NCI-H1417 treated with DMSO at 0.1 percent for 48 hours (cell line): ENCODE results near the gene CTSE.

Source experiments
- DNase-seq: peaks from one replicate; lab custom pipeline; 2025; lab: John Stamatoyannopoulos, UW

Gene CTSE

GRCh38 chr1:206049919-206050600 is 26.4 kb upstream of the CTSE start:
- DNase-seq, result no peak

DNA sequence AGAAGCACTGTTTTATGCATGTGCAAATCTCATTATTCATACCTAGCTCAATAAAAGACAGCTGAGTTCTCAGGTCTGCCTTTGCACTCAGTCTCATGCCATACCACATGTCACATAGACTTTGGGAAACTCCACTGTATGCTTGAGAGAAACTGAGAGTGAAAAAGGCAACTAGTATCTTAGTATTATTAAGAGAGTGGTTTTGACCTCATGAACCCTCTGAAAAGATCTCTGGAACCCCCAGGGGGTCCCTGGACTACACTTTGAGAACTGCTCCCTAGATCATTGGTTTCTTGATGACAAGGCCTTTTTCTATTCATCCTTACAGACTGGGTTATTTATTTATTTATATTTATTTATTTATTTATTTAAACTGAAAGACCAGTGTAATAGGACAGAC is 25.6 kb upstream of the CTSE start:
- no peak for DNase-seq

DNA sequence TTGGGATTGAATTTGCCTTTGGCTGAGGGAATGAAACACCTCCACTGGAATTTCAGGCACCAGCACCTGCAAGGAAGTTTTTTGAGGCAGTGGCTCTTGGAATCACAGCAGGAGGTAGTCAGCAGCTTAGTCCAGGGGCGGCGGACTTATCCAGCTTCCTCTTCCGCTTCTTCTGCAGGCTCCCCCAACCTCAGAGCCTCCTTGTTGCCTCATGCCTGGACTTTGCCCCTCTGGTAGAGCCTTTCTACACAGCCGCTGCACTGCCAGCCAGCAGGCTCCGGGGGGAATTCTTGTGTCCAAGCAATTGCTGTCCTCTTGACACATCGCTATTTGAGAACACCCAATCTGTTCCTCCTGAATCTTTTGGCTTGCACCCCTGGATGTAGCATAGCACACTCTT is 24.9 kb upstream of the CTSE start:
- no peak for DNase-seq

- DNase-seq, result no peak
Measured at GRCh38 chr1:206047271-206047670, 23.6 kb upstream of the CTSE start.

- DNase-seq, result no peak
Measured at GRCh38 chr1:206041640-206042039, 17.9 kb upstream of the CTSE start.

DNA sequence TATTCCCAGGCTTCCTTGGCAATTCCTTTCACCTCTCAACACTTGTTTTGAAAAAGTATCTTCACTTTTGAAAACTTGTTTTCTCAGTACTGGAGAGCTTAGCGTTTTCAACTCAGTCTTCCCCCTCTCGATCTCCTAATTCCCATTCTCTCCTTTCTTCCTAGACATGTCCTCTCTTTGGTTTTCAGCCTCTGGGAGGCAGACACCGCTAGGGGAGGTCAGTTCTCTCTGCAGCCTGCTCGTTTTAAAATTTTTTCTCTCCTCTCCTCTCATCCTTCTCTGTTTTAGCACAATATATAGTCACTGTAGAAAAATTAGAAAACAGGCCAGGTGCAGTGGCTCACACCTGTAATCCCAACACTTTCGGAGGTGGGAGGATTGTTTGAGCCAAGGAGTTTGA is 16.6 kb upstream of the CTSE start:
- no peak for DNase-seq

DNA sequence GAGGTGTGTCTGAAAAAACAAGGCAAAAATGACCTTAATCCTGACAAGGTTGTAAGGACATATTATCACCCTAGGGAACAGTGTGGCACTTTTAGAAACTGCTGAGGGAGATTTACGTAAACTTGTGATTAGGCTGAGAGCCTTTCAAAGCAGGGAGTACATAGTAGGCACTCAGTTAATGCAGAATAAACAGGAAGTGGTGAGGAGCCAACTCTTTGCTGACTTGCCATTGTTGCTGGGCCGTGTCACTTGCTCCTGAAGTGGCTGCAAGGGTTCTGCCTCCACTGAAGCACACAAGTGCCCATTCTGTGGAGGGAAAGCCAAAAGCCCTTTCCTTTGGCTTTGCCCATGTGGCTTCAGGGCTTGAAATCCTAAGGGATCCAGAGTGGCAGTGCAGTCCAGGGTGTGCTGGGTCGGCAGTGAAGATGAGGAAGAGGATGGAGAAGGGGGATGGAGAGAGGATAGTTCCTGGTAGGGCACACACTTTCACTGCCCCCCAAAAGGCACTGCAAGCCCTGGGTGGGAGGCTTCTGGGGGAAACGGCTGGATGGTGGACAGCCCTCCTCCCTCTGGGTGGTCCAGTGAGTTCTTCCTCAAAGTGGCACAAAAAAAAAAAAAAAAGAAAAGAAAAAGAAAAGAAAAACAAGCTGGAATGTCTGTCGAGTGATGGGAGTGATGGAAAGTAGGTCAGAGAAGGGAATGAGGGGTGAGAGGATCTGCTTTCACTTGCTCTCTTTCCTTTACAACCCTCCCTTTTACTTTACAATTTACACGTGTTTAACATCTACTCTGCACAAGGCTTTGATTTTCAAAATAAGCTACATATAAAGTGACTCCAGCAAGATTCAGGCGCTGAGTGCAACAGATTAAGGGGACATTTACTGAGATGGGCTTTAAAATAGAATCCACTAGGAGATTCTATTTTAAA is 15.6 kb upstream of the CTSE start:
- DNase-seq, result no peak

GRCh38 chr1:206037581-206037980 is 13.9 kb upstream of the CTSE start:
- no peak for DNase-seq

DNA sequence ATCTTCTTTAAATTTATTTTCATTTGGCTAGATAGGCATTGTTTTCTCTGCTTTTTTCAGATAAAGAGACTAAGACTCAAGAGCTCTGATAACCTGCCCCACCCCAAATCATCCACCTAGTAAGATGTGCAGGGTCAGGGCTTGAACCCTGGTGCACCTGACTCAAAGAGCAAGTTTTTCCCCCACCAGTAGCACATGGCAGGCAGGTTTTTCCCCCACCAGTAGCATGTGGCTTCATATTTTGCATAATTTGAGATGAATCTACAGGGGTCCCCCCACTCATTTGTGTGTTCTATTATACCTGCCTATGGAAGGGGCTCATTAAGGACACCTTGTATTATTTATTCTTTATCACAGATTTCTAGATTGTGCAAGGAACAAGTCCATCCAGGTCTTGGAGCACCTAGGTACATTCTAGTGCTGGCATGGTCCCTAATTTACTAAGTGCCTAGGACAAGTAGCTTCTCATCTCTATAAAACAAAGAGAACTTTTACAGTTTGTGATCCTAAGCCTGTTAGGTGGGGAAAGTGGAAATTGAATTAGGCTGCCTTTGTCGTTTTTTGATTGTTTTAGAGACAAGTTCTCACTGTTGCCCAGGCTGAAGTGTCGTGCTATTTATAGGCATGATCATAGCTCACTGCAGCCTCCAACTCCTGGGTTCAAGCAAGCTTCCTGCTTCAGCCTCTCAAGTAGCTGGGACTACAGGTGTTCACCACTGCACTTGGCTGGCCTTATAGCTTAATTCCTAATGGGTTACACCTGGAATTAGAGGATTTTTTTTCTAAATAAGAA is 13.2 kb upstream of the CTSE start:
- no peak for DNase-seq

DNA sequence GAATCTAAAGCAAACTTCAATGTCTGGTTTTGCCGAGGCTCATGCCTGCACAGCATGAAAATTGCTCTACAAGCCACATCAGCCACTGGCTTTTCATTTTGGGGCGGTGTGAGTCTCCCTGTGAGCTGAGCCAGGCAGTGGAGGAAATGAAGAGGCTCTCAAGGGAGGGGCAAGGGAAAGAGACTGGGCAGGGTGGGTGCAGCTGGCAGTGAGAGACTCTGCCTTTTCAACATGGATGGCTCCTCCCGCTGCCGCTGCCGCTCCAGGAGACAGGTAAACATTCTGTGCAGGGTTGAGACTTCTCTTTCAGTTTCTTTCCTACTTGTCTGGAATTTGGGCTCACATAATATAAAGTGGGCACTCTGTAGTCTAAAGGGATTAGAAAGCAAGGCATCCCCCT is 11.3 kb upstream of the CTSE start:
- no peak for DNase-seq

DNA sequence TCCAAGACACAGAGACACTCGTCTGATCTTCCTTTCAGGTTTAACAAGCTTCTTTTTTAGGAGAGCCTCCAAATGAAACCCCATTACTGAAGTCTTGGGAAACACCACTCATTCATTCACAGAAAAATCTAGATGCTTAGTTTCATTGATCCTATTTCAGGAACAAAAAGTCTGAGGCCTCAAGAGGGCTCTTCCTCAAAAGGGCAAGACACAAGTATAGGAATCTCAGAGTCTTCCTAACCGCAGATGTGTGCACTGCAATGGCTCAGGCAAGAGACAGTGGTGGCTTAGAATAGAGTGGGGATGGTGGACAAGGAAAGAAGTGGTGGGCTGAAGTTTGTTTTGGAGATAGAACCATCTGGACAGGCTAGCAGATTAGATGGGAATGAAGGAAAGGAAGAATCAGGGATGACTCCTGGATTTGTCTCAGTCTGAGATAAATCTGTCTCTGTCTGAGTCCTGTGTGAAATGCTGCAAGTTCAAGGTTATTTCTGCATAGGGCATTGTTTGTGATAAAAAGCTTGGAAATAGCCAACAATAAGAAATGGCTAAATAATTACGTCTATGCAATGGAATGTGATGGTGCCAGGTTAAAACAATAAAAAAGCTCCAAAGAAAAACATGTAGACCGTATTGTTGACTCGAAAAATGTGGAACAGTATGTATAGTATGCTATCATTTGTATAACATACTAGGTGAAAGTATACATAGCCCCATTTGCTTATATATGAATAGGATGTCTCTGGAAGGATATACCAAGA is 8.9 kb upstream of the CTSE start:
- no peak for DNase-seq

DNA sequence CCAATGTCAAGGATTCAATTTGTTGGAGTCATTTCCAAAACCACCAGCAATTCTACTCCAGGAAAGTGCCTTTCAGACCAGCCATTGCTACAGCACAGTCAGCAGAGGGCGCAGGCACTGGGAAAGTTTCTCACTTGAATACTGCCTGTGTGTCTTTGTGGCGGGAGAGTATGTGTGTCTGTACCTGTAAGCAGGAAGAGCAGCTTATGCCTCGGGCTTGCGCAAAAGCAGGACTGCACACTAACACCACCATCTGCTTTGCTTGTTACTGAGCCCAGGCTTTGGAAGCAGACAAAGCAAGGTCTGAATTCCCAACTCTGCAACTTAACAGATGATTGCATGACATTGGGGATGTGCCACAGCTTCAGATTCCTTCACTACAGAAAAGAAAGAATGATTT is 7.0 kb upstream of the CTSE start:
- DNase-seq, result peak; percentile 32

DNA sequence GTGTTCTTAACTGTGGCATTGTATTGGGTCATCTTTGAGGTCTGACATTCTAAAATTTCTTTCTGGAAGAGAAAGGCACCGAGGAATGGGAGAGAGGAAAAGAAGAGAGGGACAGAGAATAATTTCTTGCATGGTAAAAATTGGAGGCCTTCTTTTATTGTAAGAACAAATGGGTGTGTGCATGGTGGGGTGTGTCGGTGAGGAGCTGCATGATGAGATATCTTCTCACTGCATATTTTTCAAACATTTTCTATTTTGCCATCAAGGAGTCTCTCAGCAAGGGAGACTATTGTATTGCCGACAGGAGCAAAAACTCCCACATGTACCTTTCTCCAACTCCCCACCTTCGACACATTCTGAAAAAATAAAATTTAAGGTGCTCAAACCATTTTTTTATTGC is 6.5 kb upstream of the CTSE start:
- no peak for DNase-seq

- DNase-seq, result no peak
Measured at GRCh38 chr1:206029484-206029883, 5.8 kb upstream of the CTSE start.

DNA sequence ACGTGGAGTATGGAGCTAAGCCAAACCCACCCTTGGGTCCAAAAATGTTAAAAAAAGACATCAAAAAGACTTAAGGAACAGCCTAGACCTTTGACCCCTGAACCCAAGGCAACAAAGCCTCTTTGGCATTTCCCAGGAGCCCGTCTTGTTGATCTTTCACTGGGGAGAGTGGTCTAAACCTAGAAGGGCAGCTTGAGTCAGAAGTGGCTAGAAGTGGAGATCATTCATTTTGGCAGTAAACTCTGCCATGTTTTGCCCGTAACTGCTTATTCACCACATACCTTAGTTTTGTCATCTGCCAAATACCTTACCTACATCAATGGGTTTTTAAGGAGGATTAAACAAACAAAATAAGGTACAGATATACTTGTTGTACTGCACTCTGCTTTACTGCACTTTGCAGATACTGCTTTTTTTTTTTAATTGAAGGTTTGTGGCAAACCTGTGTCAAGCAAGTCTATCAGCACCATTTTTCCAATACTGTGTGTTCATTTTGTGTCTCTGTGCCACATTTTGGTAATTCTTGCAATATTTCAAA is 1.7 kb upstream of the CTSE start:
- no peak for DNase-seq

DNA sequence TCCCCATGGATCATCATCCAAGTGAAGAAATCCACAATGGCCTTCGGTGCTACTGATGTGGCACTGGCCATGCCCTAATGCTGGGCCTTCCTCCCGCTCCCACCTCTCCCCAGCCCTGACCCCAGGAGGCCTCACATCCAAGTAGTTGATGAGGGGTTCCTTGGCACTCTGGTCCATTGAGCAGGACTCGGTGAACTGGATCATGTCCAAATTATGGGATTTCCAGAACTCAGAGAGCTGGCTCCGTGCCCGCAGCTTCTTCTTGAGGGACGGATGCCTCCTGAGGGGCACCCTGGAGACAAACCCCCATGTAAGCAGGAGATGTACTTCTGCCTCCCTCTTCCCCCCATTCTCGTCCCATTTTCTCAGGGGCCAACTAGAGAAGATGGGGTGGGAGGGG is 929 bp downstream of the CTSE start:
- DNase-seq, result no peak

DNA sequence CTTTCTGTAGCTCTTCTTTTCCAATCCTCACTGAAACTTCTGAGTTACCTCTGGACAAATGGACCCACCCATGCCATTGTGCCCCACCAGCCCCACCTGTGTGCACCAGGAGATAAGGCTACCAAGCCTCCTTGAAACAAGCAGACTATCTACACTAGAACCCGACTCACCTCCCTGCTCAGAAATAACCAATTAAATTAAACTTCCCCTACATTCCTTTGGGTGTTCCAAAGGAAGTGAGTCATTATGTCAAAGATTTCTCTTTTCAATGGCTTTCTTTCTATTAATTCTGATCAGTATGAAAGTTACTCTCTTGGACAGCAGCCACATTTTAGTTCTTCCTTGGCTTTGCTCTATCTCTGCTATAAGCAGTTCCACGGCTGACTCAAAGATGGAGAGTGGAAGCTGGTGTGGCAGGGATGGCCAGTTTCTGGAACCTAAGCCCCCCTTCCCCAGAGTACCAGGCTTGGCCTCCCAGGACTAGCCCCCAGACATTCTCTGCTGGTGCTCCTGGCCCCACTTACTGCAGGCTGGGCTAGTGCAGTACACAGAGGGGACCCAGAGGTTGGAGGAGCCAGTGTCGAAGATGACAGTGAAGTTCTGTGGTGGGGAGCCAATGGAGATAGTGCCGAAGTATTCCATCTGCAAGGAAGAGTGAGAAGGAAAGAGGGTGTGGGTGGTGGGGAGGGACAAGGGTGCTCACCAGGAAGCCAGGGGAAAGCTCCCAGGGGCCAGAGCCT is 1.9 kb downstream of the CTSE start:
- DNase-seq, result no peak

DNA sequence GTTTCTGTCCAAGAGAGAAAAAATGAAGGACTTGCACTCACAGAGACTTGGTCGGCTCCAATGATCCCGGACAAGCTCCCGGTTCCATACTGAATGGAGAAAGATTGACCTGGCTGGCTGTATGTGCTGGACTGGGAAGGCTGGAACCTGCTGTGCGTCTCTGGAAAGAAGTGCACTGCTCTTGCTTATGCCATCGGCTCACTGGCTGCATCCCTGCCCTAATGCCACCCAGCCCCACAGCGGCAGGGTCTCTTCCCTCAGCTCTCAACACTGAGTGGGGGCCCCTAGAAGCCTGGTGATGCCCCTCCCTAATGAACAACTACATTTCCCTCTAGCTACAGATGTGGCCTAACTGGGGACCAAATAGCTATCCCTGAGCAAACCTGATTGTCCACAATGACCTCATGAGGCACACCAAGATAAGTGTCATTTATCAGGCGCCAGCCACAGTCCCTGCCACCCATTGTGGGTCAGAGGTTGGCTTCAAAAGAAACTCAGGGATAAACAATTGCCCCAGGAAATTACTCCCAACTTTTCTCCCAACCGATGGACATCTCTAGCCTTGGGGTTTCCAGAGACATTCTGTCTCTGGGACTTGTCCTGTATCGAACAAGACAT is 2.6 kb downstream of the CTSE start:
- no peak for DNase-seq

DNA sequence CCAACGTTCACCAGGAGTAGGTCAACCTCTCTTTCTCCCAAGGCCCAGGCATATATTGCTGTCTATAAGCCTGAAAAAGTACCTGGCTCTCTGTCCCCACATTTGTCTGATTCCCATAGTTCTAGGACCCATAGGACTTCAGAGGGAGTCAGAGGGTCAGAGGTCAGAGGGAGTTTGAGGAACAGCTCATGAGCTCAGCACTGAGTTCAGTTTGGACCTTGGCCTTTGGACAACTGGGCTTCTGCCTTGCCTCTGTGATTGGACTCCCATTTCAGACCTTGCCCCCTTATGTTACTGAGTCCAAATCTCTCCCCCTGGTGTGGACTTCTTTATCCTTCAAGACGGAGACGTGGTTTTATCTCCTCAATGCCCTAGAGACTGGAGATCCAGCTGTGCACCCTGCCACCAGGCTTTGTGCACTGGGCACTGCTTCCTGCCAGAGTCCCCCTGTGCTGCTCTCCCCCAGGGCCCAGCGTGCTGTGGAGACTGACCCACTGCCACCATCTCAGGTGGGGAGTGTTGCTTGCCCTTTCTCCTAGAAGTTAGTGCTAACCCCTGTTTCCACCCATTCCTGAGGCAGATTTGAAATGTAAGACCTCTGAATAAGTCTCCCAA is 3.2 kb downstream of the CTSE start:
- no peak for DNase-seq

DNA sequence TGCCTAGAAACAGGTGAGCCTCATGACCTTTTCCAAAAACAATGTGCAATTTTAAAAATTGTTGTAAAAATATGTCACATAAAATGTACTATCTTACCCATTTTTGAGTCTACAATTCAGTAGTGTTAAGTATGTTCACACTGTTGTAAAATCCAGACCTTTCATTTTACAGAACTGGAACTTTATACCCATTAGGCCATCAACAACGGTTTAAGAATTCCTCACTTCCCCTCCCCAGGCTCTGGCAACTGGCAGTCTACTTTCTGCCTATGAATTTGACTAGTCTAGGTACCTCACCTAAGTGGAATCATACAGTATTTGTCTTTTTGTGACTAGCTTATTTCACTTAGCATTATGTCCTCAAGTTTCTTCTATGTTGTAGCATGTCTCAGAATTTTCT is 8.6 kb downstream of the CTSE start:
- no peak for DNase-seq
